ENCODE data around the gene RSRC1. TPM values are rescaled to one million over a fixed set of nuclear protein-coding genes. Genes with fewer than 3 reads are reported as not detected.
"Not testable (repeated sequence)": the region's sequence is repeated elsewhere in the genome, so short reads cannot be mapped to it uniquely, and the experiment has no call there.

RSRC1 gene
- total and polyA plus RNA-seq, 10 donors = 7.2 to 56.5 (median 33.1) TPM

DNA sequence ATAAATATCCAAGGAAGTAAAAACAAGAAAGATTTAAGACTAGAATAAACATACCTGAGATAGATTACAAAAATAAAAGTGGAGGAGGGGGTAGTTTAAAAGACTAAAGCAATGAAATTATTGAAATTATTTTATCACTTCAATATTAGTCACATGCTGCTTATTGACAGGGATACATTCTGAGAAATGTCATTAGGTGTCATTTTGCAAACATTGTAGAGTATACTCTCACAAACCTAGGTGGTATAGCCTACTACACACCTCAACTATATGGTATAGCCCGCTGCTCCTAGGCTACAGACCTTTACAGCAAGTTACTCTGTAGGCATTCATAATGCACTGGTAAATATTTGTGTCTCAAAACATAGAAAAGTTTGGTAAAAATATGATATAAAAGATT, 384.0 kb downstream of the RSRC1 start:
- Histone ChIP-seq H3K27ac (no peak overlapping the region), H3K4me3 (no peak overlapping the region), H3K36me3 (no peaks in the 10 kb centered on the region), H3K9me3 (peaks cover 0 to 17% (median 16%) of the 10 kb centered on the region in 8 donors), H3K27me3 (replicated peaks in 1 of 7) (no peaks in the 10 kb centered on the region), H3K4me1 (no peaks in the 10 kb centered on the region)
- WGBS, 5 donors = 93 to 98% (median 96%) methylated on average over 1 of the region's 1 CpG
- TF ChIP-seq POLR2A (IDR thresholded peaks at IDR 0.05) = no peak
- TF ChIP-seq POLR2AphosphoS5 (IDR thresholded peaks at IDR 0.05) = no peak
- TF ChIP-seq, protein P1, sequence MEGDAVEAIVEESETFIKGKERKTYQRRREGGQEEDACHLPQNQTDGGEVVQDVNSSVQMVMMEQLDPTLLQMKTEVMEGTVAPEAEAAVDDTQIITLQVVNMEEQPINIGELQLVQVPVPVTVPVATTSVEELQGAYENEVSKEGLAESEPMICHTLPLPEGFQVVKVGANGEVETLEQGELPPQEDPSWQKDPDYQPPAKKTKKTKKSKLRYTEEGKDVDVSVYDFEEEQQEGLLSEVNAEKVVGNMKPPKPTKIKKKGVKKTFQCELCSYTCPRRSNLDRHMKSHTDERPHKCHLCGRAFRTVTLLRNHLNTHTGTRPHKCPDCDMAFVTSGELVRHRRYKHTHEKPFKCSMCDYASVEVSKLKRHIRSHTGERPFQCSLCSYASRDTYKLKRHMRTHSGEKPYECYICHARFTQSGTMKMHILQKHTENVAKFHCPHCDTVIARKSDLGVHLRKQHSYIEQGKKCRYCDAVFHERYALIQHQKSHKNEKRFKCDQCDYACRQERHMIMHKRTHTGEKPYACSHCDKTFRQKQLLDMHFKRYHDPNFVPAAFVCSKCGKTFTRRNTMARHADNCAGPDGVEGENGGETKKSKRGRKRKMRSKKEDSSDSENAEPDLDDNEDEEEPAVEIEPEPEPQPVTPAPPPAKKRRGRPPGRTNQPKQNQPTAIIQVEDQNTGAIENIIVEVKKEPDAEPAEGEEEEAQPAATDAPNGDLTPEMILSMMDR (IDR thresholded peaks at IDR 0.05 in 8 of 11, conservative IDR thresholded peaks at IDR 0.05 in 3 of 11) = no peak
- no peak for DNase-seq
- intact Hi-C loops (cut with DNase I; ENCODE audit: low total_unique reads) = no loop called here

DNA sequence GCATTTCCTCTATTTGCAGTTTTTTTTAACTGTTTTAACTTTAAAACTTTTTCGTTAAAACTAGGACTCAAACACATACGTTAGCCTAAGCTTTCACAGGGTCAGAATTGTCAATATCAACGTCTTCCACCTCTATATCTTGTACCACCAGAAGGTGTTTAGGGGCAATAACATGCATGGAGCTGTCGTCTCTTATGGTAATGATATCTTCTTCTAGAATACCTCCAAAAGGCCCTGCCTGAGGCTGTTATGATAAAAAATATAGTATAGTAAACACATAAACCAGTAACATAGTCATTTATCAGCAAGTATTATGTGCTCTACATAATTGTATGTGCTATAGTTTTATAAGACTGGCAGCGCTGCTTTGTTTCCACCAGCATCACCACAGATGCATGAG, 384.8 kb downstream of the RSRC1 start:
- Histone ChIP-seq H3K4me3 (no peak overlapping the region), H3K27ac (no peak overlapping the region), H3K9me3 (peaks cover 0 to 24% (median 23%) of the 10 kb centered on the region in 8 donors), H3K27me3 (replicated peaks in 1 of 7) (no peaks in the 10 kb centered on the region), H3K36me3 (no peaks in the 10 kb centered on the region), H3K4me1 (no peaks in the 10 kb centered on the region)
- intact Hi-C loops (cut with DNase I; ENCODE audit: low total_unique reads) = no loop called here
- DNase-seq = no peak
- 57 to 96% (median 95%) methylated on average over 5 of the region's 5 CpGs for WGBS, 5 donors
- no peak for TF ChIP-seq POLR2A (IDR thresholded peaks at IDR 0.05)
- no peak for TF ChIP-seq POLR2AphosphoS5 (IDR thresholded peaks at IDR 0.05)
- TF ChIP-seq, protein P1 (IDR thresholded peaks at IDR 0.05 in 8 of 11, conservative IDR thresholded peaks at IDR 0.05 in 3 of 11) = no peak

DNA sequence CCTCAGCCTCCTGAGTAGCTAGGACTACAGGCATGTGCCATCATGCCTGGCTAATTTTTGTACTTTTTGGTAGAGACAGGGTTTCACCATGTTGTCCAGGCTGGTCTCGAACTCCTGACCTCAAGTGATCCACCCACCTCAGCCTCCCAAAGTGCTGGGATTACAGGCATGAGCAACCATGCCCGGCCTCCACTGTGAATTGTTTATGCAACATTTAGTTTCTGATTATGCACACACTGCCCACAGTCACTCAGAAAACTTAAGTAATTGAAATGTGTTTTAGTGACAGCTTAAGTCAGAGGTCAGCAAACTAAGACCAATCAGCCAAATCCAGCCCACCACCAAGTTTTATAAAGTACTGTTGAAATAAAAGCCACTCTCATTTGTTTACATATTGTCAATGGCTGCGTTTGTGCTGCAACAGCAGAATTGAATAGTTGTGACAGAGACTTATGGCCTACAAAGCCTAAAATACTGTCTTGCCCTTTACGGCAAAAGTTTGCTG, 385.6 kb downstream of the RSRC1 start:
- H3K27ac ChIP-seq; H3K4me1 ChIP-seq; H3K27me3 ChIP-seq (replicated peaks in 1 of 7); intact Hi-C loops (cut with DNase I; ENCODE audit: low total_unique reads); DNase-seq; H3K36me3 ChIP-seq; H3K4me3 ChIP-seq: not testable (repeated sequence)
- WGBS, 5 donors = 89 to 94% (median 91%) methylated on average over 3 to 4 of the region's 4 CpGs
- peaks cover 0 to 31% (median 28%) of the 10 kb centered on the region in 8 donors for H3K9me3 ChIP-seq

DNA sequence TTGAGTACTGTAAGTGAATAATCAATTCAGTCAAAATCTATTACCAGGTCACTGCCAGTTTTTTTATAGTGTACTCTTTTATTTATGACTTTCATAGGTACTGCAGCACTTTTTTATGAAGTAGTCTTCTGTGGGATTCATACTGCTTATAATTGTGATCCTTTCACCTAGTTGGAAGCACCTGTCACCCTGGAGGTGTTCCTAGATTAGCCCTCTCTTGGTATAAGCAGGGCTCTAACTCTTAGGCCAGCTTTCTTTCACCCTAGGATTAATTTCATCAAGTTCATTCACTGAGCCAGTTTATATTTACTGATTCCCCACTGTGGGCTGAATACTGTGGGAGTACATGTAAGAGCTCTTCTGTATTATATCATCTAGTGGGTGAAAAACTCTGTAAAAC, 395.2 kb downstream of the RSRC1 start:
- no peak overlapping the region for H3K4me3 ChIP-seq
- no peak for DNase-seq
- peaks cover 0 to 12% (median 4%) of the 10 kb centered on the region in 8 donors for H3K9me3 ChIP-seq
- intact Hi-C loops (cut with DNase I; ENCODE audit: low total_unique reads) = no loop called here
- H3K4me1 ChIP-seq = no peaks in the 10 kb centered on the region
- H3K36me3 ChIP-seq = no peaks in the 10 kb centered on the region
- no peak for TF ChIP-seq POLR2A (IDR thresholded peaks at IDR 0.05)
- no peak for TF ChIP-seq POLR2AphosphoS5 (IDR thresholded peaks at IDR 0.05)
- no peaks in the 10 kb centered on the region for H3K27me3 ChIP-seq (replicated peaks in 1 of 7)
- no peak overlapping the region for H3K27ac ChIP-seq

DNA sequence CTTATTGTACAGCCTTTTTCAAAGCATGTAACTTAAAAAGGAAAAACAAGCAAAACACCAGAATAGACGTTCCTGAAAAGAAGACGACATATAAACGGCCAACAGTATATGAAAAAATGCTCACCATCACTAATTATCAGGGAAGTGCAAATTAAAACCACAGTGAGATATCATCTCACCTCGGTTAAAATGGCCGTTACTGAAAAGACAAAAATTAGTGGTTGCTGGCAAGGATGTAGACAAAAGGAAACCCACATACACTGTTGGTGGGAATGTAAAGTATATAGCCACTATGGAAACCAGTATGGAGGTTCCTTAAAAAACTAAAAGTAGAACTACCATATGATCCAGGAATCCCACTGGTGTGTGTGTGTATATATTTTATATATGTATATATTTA, 396.6 kb downstream of the RSRC1 start:
- no peaks in the 10 kb centered on the region for H3K36me3 ChIP-seq
- no peaks in the 10 kb centered on the region for H3K27me3 ChIP-seq (replicated peaks in 1 of 7)
- TF ChIP-seq POLR2A (IDR thresholded peaks at IDR 0.05) (no peak), POLR2AphosphoS5 (IDR thresholded peaks at IDR 0.05) (no peak)
- TF ChIP-seq, protein P1 (IDR thresholded peaks at IDR 0.05 in 8 of 11, conservative IDR thresholded peaks at IDR 0.05 in 3 of 11) = no peak
- H3K9me3 ChIP-seq = peaks cover 0 to 19% (median 2%) of the 10 kb centered on the region in 8 donors
- 47 to 77% (median 67%) methylated on average over 5 of the region's 5 CpGs for WGBS, 5 donors
- H3K4me1 ChIP-seq = no peaks in the 10 kb centered on the region
- H3K4me3 ChIP-seq = no peak overlapping the region
- intact Hi-C loops (cut with DNase I; ENCODE audit: low total_unique reads) = no loop called here
- H3K27ac ChIP-seq = no peak overlapping the region
- no peak for DNase-seq

Measured in spleen (tissue), 11 donors.